ENCODE data around the gene SCAI.
"Not testable (repeated sequence)": the region's sequence is repeated elsewhere in the genome, so short reads cannot be mapped to it uniquely, and the experiment has no call there.

Gene SCAI

GRCh38 chr9:124941679-124942561, 201.4 kb downstream of the SCAI start:
- peaks cover 31% of the 10 kb centered on the region for H3K4me1 Mint-ChIP-seq (ENCODE audit: low read depth)
- H3K4me3 Mint-ChIP-seq, result peak overlapping the region; percentile 90
- no peaks in the 10 kb centered on the region for H3K27me3 Mint-ChIP-seq (ENCODE audit: low read depth)
- H3K9me3 Mint-ChIP-seq, result no peaks in the 10 kb centered on the region
- H3K27ac Mint-ChIP-seq, result peak overlapping the region; percentile 100
- H3K36me3 Mint-ChIP-seq (ENCODE audit: low read depth), result peaks cover 10% of the 10 kb centered on the region

GRCh38 chr9:124940894-124941678, 202.2 kb downstream of the SCAI start, which contains the start of gene GOLGA1:
Gene GOLGA1 (minus strand): TSS chr9:124941083. CDS start chr9:124938711, 2,372 bp downstream.
- Mint-ChIP-seq H3K4me3 (peak within 1 kb of the TSS; percentile 90), H3K27ac (peak within 1 kb of the TSS; percentile 100), H3K9me3 (no peaks in the 10 kb centered on the region), H3K4me1 (ENCODE audit: low read depth) (peaks cover 31% of the 10 kb centered on the region), H3K27me3 (ENCODE audit: low read depth) (no peaks in the 10 kb centered on the region), H3K36me3 (ENCODE audit: low read depth) (peaks cover 11% of the 10 kb centered on the region)

- peaks cover 31% of the 10 kb centered on the region for H3K4me1 Mint-ChIP-seq (ENCODE audit: low read depth)
- peak overlapping the region; percentile 89 for H3K27ac Mint-ChIP-seq
- no peaks in the 10 kb centered on the region for H3K27me3 Mint-ChIP-seq (ENCODE audit: low read depth)
- H3K4me3 Mint-ChIP-seq, result peak overlapping the region; percentile 90
- no peaks in the 10 kb centered on the region for H3K9me3 Mint-ChIP-seq
- H3K36me3 Mint-ChIP-seq (ENCODE audit: low read depth), result peaks cover 15% of the 10 kb centered on the region
Measured at GRCh38 chr9:124940521-124940893, 202.8 kb downstream of the SCAI start.

GRCh38 chr9:124939944-124940343, 203.4 kb downstream of the SCAI start:
- H3K27ac Mint-ChIP-seq, result peak overlapping the region; percentile 89
- H3K4me3 Mint-ChIP-seq, result peak overlapping the region; percentile 90
- H3K27me3 Mint-ChIP-seq (ENCODE audit: low read depth), result no peaks in the 10 kb centered on the region
- peaks cover 15% of the 10 kb centered on the region for H3K36me3 Mint-ChIP-seq (ENCODE audit: low read depth)
- H3K4me1 Mint-ChIP-seq (ENCODE audit: low read depth), result peaks cover 31% of the 10 kb centered on the region
- H3K9me3 Mint-ChIP-seq, result no peaks in the 10 kb centered on the region

GRCh38 chr9:124934290-124934689, 209.0 kb downstream of the SCAI start:
- Mint-ChIP-seq H3K9me3 (no peaks in the 10 kb centered on the region), H3K4me3 (no peak overlapping the region), H3K4me1 (ENCODE audit: low read depth) (peaks cover 24% of the 10 kb centered on the region), H3K27me3 (ENCODE audit: low read depth) (no peaks in the 10 kb centered on the region), H3K27ac (no peak overlapping the region), H3K36me3 (ENCODE audit: low read depth) (peaks cover 31% of the 10 kb centered on the region)

GRCh38 chr9:124932333-124932732, 211.0 kb downstream of the SCAI start:
- no peaks in the 10 kb centered on the region for H3K9me3 Mint-ChIP-seq
- H3K27ac Mint-ChIP-seq, result no peak overlapping the region
- no peak overlapping the region for H3K4me3 Mint-ChIP-seq
- peaks cover 42% of the 10 kb centered on the region for H3K36me3 Mint-ChIP-seq (ENCODE audit: low read depth)
- H3K27me3 Mint-ChIP-seq (ENCODE audit: low read depth), result no peaks in the 10 kb centered on the region
- peaks cover 15% of the 10 kb centered on the region for H3K4me1 Mint-ChIP-seq (ENCODE audit: low read depth)

GRCh38 chr9:124929464-124929863, 213.9 kb downstream of the SCAI start:
- Mint-ChIP-seq H3K36me3 (ENCODE audit: low read depth) (peaks cover 46% of the 10 kb centered on the region), H3K27me3 (ENCODE audit: low read depth) (no peaks in the 10 kb centered on the region), H3K27ac (no peak overlapping the region), H3K4me1 (ENCODE audit: low read depth) (peaks cover 14% of the 10 kb centered on the region), H3K9me3 (no peaks in the 10 kb centered on the region), H3K4me3 (no peak overlapping the region)

- Mint-ChIP-seq H3K27me3 (ENCODE audit: low read depth) (no peaks in the 10 kb centered on the region), H3K27ac (no peak overlapping the region)
Measured at GRCh38 chr9:124928116-124928515, 215.2 kb downstream of the SCAI start.

GRCh38 chr9:124920394-124920793, 222.9 kb downstream of the SCAI start:
- H3K9me3 Mint-ChIP-seq; H3K4me1 Mint-ChIP-seq (ENCODE audit: low read depth); H3K4me3 Mint-ChIP-seq; H3K27me3 Mint-ChIP-seq (ENCODE audit: low read depth); H3K27ac Mint-ChIP-seq: not testable (repeated sequence)
- peaks cover 18% of the 10 kb centered on the region for H3K36me3 Mint-ChIP-seq (ENCODE audit: low read depth)

More at GRCh38 chr9:124928116-124928515, 215.2 kb downstream of the SCAI start:
- no peaks in the 10 kb centered on the region for H3K9me3 Mint-ChIP-seq
- peaks cover 37% of the 10 kb centered on the region for H3K36me3 Mint-ChIP-seq (ENCODE audit: low read depth)
- H3K4me3 Mint-ChIP-seq, result no peak overlapping the region
- peaks cover 7% of the 10 kb centered on the region for H3K4me1 Mint-ChIP-seq (ENCODE audit: low read depth)

GRCh38 chr9:124914753-124915405, 228.4 kb downstream of the SCAI start:
- Mint-ChIP-seq H3K4me3 (no peak overlapping the region), H3K4me1 (ENCODE audit: low read depth) (no peaks in the 10 kb centered on the region), H3K27ac (no peak overlapping the region), H3K9me3 (no peaks in the 10 kb centered on the region), H3K27me3 (ENCODE audit: low read depth) (no peaks in the 10 kb centered on the region), H3K36me3 (ENCODE audit: low read depth) (peaks cover 23% of the 10 kb centered on the region)

GRCh38 chr9:124913378-124913777, 229.9 kb downstream of the SCAI start:
- Mint-ChIP-seq H3K27ac (no peak overlapping the region), H3K4me3 (no peak overlapping the region), H3K4me1 (ENCODE audit: low read depth) (no peaks in the 10 kb centered on the region), H3K36me3 (ENCODE audit: low read depth) (peaks cover 23% of the 10 kb centered on the region), H3K27me3 (ENCODE audit: low read depth) (no peaks in the 10 kb centered on the region), H3K9me3 (no peaks in the 10 kb centered on the region)

GRCh38 chr9:124911766-124912165, 231.6 kb downstream of the SCAI start:
- H3K36me3 Mint-ChIP-seq (ENCODE audit: low read depth), result peaks cover 32% of the 10 kb centered on the region
- no peaks in the 10 kb centered on the region for H3K4me1 Mint-ChIP-seq (ENCODE audit: low read depth)
- H3K27me3 Mint-ChIP-seq (ENCODE audit: low read depth), result no peaks in the 10 kb centered on the region
- no peak overlapping the region for H3K4me3 Mint-ChIP-seq
- H3K27ac Mint-ChIP-seq, result no peak overlapping the region
- H3K9me3 Mint-ChIP-seq, result no peaks in the 10 kb centered on the region

- Mint-ChIP-seq H3K4me1 (ENCODE audit: low read depth) (no peaks in the 10 kb centered on the region), H3K27ac (no peak overlapping the region), H3K4me3 (no peak overlapping the region), H3K9me3 (no peaks in the 10 kb centered on the region), H3K36me3 (ENCODE audit: low read depth) (peaks cover 31% of the 10 kb centered on the region), H3K27me3 (ENCODE audit: low read depth) (no peaks in the 10 kb centered on the region)
Measured at GRCh38 chr9:124908098-124908497, 235.2 kb downstream of the SCAI start.

- Mint-ChIP-seq H3K4me1 (ENCODE audit: low read depth) (no peaks in the 10 kb centered on the region), H3K27me3 (ENCODE audit: low read depth) (no peaks in the 10 kb centered on the region), H3K36me3 (ENCODE audit: low read depth) (peaks cover 34% of the 10 kb centered on the region), H3K27ac (peak overlapping the region; percentile 29), H3K4me3 (no peak overlapping the region), H3K9me3 (no peaks in the 10 kb centered on the region)
Measured at GRCh38 chr9:124906966-124907365, 236.4 kb downstream of the SCAI start.

Measured in T-helper 1 cell treated with Interleukin-12 subunit alpha and Interleukin-12 subunit beta and Interleukin-4 antibody, amounts not matched to agents 30 μg/mL and 1 μg/mL, for 36 hours (primary cell).